Sciatic nerve (tissue), 2 donors: ENCODE measurements around the gene C11orf97. TPM values are rescaled to one million over a fixed set of nuclear protein-coding genes. Genes with fewer than 3 reads are reported as not detected.

ENCODE experiments used
- ATAC-seq: fragments of 200-7000 bp; cut with Tn5 transposase; one replicate; pipeline ENCODE4 v1.9.1; 2020; ENCODE audit warnings: mild to moderate bottlenecking, moderate library complexity
- DNase-seq: peaks from one replicate; pipeline ENCODE4 v3.0.0-alpha.2; 2020; ENCODE audit warnings: low spot score
- intact Hi-C: fragments of 100-400 bp; cut with DNase I; formaldehyde crosslinking; loops from one replicate; pipeline ENCODE4 v1.14.2; 2022
- total RNA-seq: library from RNA; stranded (reverse); fragmentation: NEBNext Ultra II Directional; extraction: Animal tissue kit (Norgen Biotek cat#: 25700); gene quantifications from one replicate; pipeline ENCODE4 v1.2.1, GENCODE V29; 2021
- donor health status: DM: no; HTN: no; CAD: no.
- donor health status: DM: no; HTN: no; CAD: no.

Gene C11orf97
- total RNA-seq, 1 donor from 2014 or later: not detected

- intact Hi-C loops: no loop called here
- peak; percentile 41 for ATAC-seq
- DNase-seq: no peak
Observed at GRCh38 chr11:94519478-94520084, 7.3 kb downstream of the C11orf97 start.

GRCh38 chr11:94521684-94522083 lies 9.4 kb downstream of the C11orf97 start:
- no peak for ATAC-seq
- intact Hi-C loops: loop anchor here (2.0 kb wide), 1 partner anchor 77 kb away; no protein-coding TSS in a partner anchor
- no peak for DNase-seq

- ATAC-seq (no peak), DNase-seq (no peak)
- intact Hi-C loops: no loop called here
Observed at GRCh38 chr11:94524341-94524740, 12.1 kb downstream of the C11orf97 start.

GRCh38 chr11:94525546-94526324 lies 13.5 kb downstream of the C11orf97 start:
- no peak for ATAC-seq
- DNase-seq: peak; percentile 86
- intact Hi-C loops: no loop called here

- DNase-seq (no peak), ATAC-seq (no peak)
- intact Hi-C loops: no loop called here
Observed at GRCh38 chr11:94526645-94527438, 14.6 kb downstream of the C11orf97 start.

GRCh38 chr11:94528551-94528950 lies 16.3 kb downstream of the C11orf97 start:
- no peak for ATAC-seq
- intact Hi-C loops: no loop called here
- no peak for DNase-seq

- no peak for DNase-seq
- intact Hi-C loops: no loop called here
- ATAC-seq: no peak
Observed at GRCh38 chr11:94532211-94532610, 19.9 kb downstream of the C11orf97 start.

- ATAC-seq (peak; percentile 36), DNase-seq (no peak)
- intact Hi-C loops: no loop called here
Observed at GRCh38 chr11:94533206-94533605, 20.9 kb downstream of the C11orf97 start.

GRCh38 chr11:94533696-94534630 lies 21.7 kb downstream of the C11orf97 start:
- DNase-seq (no peak), ATAC-seq (peak; percentile 65)
- intact Hi-C loops: no loop called here

GRCh38 chr11:94536386-94536785 lies 24.1 kb downstream of the C11orf97 start:
- ATAC-seq (no peak), DNase-seq (no peak)
- intact Hi-C loops: no loop called here

- DNase-seq (no peak), ATAC-seq (peak; percentile 59)
- intact Hi-C loops: no loop called here
Observed at GRCh38 chr11:94537031-94537600, 24.9 kb downstream of the C11orf97 start.

- no peak for ATAC-seq
- no peak for DNase-seq
- intact Hi-C loops: no loop called here
Observed at GRCh38 chr11:94539420-94539819, 27.2 kb downstream of the C11orf97 start.

GRCh38 chr11:94543695-94544645 lies 31.7 kb downstream of the C11orf97 start, which contains the start of gene FUT4:
FUT4 (plus strand) TSS chr11:94543921; CDS start chr11:94544134, 213 bp downstream.
- DNase-seq (peak; percentile 94), ATAC-seq (peak; percentile 97)
- intact Hi-C loops: no loop called here

- intact Hi-C loops: no loop called here
- DNase-seq (peak; percentile 65), ATAC-seq (peak; percentile 3)
Observed at GRCh38 chr11:94544646-94545263, 32.5 kb downstream of the C11orf97 start.

GRCh38 chr11:94545264-94546161 lies 33.3 kb downstream of the C11orf97 start:
- intact Hi-C loops: no loop called here
- DNase-seq (no peak), ATAC-seq (no peak)

GRCh38 chr11:94546162-94546470 lies 33.9 kb downstream of the C11orf97 start:
- ATAC-seq: no peak
- intact Hi-C loops: no loop called here
- DNase-seq: no peak
